SU-DHL-6 (cell line): ENCODE data around the gene WWOX.

Experiments used
- H2AFZ ChIP-seq: fragments of 200-600 bp; sonication (generic); 2 replicates; pipeline ENCODE4 v1.6.1; 2014; ENCODE audit warnings: low read depth, mild to moderate bottlenecking, moderate library complexity, mixed read lengths, antibody characterized with exemption, low read length; ENCODE audit not compliant: severe bottlenecking
- H3F3A ChIP-seq: fragments of 200-600 bp; shearing (Covaris generic); 2 replicates; pipeline ENCODE4 v1.6.0; 2016; ENCODE audit warnings: antibody characterized with exemption, mild to moderate bottlenecking; ENCODE audit not compliant: insufficient read depth
- H3K27ac ChIP-seq: fragments of 200-600 bp; sonication (generic); 2 replicates; pipeline ENCODE4 v1.5.1; 2016; ENCODE audit warnings: low read depth, mild to moderate bottlenecking, low read length, moderate library complexity, mixed read lengths
- H3K27me3 ChIP-seq: fragments of 200-600 bp; sonication (generic), shearing (Covaris generic); 2 replicates; pipeline ENCODE4 v1.6.0; 2014; ENCODE audit warnings: mild to moderate bottlenecking, low read length
- H3K36me3 ChIP-seq: fragments of 200-600 bp; sonication (generic); 2 replicates; pipeline ENCODE4 v1.6.1; 2014; ENCODE audit warnings: mild to moderate bottlenecking, low read length, mixed read lengths
- H3K4me2 ChIP-seq: fragments of 300-600, 200-600 bp; shearing (Covaris generic), sonication (generic); 2 replicates; pipeline ENCODE4 v1.6.0; 2014; ENCODE audit warnings: low read length, low read depth, mild to moderate bottlenecking; ENCODE audit not compliant: poor library complexity, severe bottlenecking
- H3K4me3 ChIP-seq: fragments of 200-600 bp; sonication (generic); 2 replicates; pipeline ENCODE4 v1.5.1; 2014; ENCODE audit warnings: antibody characterized with exemption, low read length, mild to moderate bottlenecking, mixed read lengths; ENCODE audit not compliant: insufficient read depth, poor library complexity, severe bottlenecking
- H3K79me2 ChIP-seq: fragments of 200-600 bp; sonication (generic); 2 replicates; pipeline ENCODE4 v1.6.1; 2014; ENCODE audit warnings: mild to moderate bottlenecking, low read length, moderate library complexity; ENCODE audit not compliant: insufficient read depth
- H3K9ac ChIP-seq: fragments of 200-600 bp; sonication (generic); 2 replicates; pipeline ENCODE4 v1.7.0; 2014; ENCODE audit warnings: mild to moderate bottlenecking, low read length
- H3K9me2 ChIP-seq: fragments of 200-600 bp; sonication (generic); replicated peaks from 2 replicates; pipeline ENCODE4 v1.6.1; 2014; ENCODE audit warnings: low read length; ENCODE audit not compliant: insufficient read depth
- H3K9me3 ChIP-seq: fragments of 200-600 bp; sonication (generic); 2 replicates; pipeline ENCODE4 v1.6.1; 2014; ENCODE audit warnings: low read length, mixed read lengths; ENCODE audit not compliant: insufficient read depth
- H4K20me1 ChIP-seq: fragments of 200-600 bp; sonication (generic); 2 replicates; pipeline ENCODE4 v1.6.1; 2014; ENCODE audit warnings: low read depth, mild to moderate bottlenecking, antibody characterized with exemption, low read length, moderate library complexity, mixed read lengths
- EZH2phosphoT487 ChIP-seq: fragments of 200-600 bp; sonication (generic), shearing (Covaris generic); conservative IDR thresholded peaks from 2 replicates; pipeline ENCODE4 v1.6.1; 2018; ENCODE audit warnings: mild to moderate bottlenecking, antibody characterized with exemption, low read length, moderate library complexity, mixed read lengths
- TF ChIP-seq, protein P1 (sequence below): fragments of 200-600 bp; sonication (generic); IDR thresholded peaks from one replicate; pipeline ENCODE4 v1.5.1; 2017; ENCODE audit warnings: antibody characterized with exemption, mild to moderate bottlenecking, low read length, moderate library complexity; ENCODE audit not compliant: insufficient read depth, poor library complexity, severe bottlenecking

WWOX gene

DNA sequence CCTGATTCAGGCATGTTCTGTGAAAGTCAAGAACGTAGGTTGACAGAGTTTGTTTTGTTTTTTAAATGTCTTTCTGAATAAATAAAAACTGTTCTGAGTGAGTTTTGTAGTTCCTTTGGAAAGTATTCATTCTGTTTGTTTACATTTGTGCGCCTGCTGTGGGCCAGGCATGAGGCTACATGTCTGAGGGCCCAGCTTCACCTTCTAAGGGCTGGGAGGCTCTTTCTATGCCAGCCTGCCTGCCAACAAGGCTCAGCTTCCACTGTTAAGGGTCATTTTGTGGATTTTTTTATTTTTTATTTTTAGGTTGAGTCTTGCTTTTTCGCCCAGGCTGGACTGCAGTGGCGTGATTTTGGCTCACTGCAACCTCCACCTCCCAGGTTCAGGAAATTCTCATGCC lies 6.1 kb downstream of the WWOX start:
- H3F3A ChIP-seq: no peaks in the 10 kb centered on the region

DNA sequence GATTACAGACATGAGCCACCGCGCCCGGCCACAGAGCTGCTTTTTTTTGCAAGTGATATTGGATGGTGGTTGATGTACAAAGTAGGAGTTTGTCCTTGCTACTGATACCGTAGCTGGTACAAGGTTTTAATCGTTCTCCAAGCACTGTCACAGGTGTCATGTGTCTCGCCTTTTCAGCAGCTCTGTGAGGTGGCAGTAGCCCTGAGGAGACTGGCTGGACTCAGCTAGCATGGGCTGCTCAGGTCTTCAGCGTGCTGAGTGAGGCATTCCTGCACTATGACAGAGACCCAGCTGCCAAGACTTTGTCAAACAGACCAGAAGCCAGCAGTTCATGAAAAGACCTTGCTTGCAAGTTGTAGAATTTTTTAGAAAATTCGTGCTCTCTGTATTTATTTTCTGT lies 7.2 kb downstream of the WWOX start:
- no peaks in the 10 kb centered on the region for H3K27me3 ChIP-seq
- no peaks in the 10 kb centered on the region for H3K9me3 ChIP-seq
- 0 out of 2 replicates have a peak, but pooled peaks cover 6% of the 10 kb centered on the region for H4K20me1 ChIP-seq
- H3F3A ChIP-seq: no peaks in the 10 kb centered on the region
- no peak overlapping the region for H3K4me2 ChIP-seq
- H3K9me2 ChIP-seq: no peaks in the 10 kb centered on the region
- TF ChIP-seq, protein P1, sequence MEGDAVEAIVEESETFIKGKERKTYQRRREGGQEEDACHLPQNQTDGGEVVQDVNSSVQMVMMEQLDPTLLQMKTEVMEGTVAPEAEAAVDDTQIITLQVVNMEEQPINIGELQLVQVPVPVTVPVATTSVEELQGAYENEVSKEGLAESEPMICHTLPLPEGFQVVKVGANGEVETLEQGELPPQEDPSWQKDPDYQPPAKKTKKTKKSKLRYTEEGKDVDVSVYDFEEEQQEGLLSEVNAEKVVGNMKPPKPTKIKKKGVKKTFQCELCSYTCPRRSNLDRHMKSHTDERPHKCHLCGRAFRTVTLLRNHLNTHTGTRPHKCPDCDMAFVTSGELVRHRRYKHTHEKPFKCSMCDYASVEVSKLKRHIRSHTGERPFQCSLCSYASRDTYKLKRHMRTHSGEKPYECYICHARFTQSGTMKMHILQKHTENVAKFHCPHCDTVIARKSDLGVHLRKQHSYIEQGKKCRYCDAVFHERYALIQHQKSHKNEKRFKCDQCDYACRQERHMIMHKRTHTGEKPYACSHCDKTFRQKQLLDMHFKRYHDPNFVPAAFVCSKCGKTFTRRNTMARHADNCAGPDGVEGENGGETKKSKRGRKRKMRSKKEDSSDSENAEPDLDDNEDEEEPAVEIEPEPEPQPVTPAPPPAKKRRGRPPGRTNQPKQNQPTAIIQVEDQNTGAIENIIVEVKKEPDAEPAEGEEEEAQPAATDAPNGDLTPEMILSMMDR: no peak
- no peak for TF ChIP-seq EZH2phosphoT487
- no peak overlapping the region for H3K4me3 ChIP-seq
- H3K36me3 ChIP-seq: no peaks in the 10 kb centered on the region
- no peak overlapping the region for H2AFZ ChIP-seq
- H3K27ac ChIP-seq: no peak overlapping the region
- peaks cover 53% of the 10 kb centered on the region for H3K79me2 ChIP-seq
- no peak overlapping the region for H3K9ac ChIP-seq

More for the DNA sequence above, 6.1 kb downstream of the WWOX start:
- no peak overlapping the region for H3K9ac ChIP-seq
- no peaks in the 10 kb centered on the region for H3K9me2 ChIP-seq
- TF ChIP-seq EZH2phosphoT487: no peak
- TF ChIP-seq, protein P1: no peak
- H3K79me2 ChIP-seq: peaks cover 62% of the 10 kb centered on the region
- H3K27me3 ChIP-seq: no peaks in the 10 kb centered on the region
- no peaks in the 10 kb centered on the region for H3K9me3 ChIP-seq
- no peak overlapping the region for H3K4me2 ChIP-seq
- H3K36me3 ChIP-seq: no peaks in the 10 kb centered on the region
- no peak overlapping the region for H2AFZ ChIP-seq
- H3K4me3 ChIP-seq: no peak overlapping the region
- 0 out of 2 replicates have a peak, but pooled peaks cover 6% of the 10 kb centered on the region for H4K20me1 ChIP-seq
- H3K27ac ChIP-seq: no peak overlapping the region

DNA sequence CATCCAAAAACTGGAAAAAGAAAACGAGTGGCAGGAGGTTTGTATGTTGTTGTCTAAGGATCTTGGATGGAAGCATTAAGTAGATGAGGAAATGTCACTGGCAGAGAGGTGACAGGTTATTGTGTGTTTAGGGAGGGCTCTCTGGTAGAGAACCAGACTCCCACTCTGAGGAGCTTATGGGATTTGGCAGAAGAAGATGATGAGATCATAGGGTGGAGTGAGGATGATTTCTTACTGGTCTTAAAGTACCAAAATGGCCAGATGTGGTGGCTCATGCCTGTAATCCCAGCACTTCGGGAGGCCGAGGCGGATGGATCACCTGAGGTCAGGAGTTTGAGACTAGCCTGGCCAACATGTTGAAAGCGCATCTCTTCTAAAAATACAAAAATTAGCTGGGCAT lies 9.0 kb downstream of the WWOX start:
- no peaks in the 10 kb centered on the region for H3K9me3 ChIP-seq
- H3K79me2 ChIP-seq: peaks cover 36% of the 10 kb centered on the region
- no peak overlapping the region for H3K4me3 ChIP-seq
- H4K20me1 ChIP-seq: 0 out of 2 replicates have a peak, but pooled peaks cover 6% of the 10 kb centered on the region
- H3K4me2 ChIP-seq: no peak overlapping the region
- no peak for TF ChIP-seq EZH2phosphoT487
- TF ChIP-seq, protein P1: no peak
- H3F3A ChIP-seq: no peaks in the 10 kb centered on the region
- 0 out of 2 replicates have a peak, but pooled peaks cover under 1% of the 10 kb centered on the region for H3K36me3 ChIP-seq
- H3K27me3 ChIP-seq: no peaks in the 10 kb centered on the region
- no peak overlapping the region for H3K27ac ChIP-seq
- no peaks in the 10 kb centered on the region for H3K9me2 ChIP-seq
- H2AFZ ChIP-seq: no peak overlapping the region
- H3K9ac ChIP-seq: no peak overlapping the region
